HepG2 (cell line): Measurements from ENCODE around the gene SNX19. TPM values are rescaled to one million over a fixed set of nuclear protein-coding genes. Genes with fewer than 3 reads are reported as not detected.

Source experiments
- ATAC-seq: fragments of 200-7000 bp; cut with Tn5 transposase; 3 replicates; pipeline ENCODE4 v1.9.1; 2020; ENCODE audit warnings: mild to moderate bottlenecking, moderate library complexity
- BruUV-seq: library from RNA; stranded (reverse); fragments of 400-500 nt; replicated peaks from 2 replicates; lab custom pipeline; 2021; lab: Mats Ljungman, UMichigan
- CTCF ChIA-PET: fragments of 300-600 bp; formaldehyde crosslinking; extraction: SDS; loops from one replicate; lab custom pipeline; 2021; ENCODE audit warnings: low total read pairs, inconsistent platforms, low intra/inter-chr PET ratio; lab: Yijun Ruan, JAX
- POLR2A ChIA-PET: fragments of 350-600 bp; sonication (Branson Sonifier 250); formaldehyde crosslinking; loops from one replicate; lab custom pipeline; 2020; ENCODE audit warnings: antibody characterized with exemption, inconsistent platforms; lab: Yijun Ruan, JAX
- DNase-seq: peaks from one replicate; pipeline ENCODE4 v3.0.0-alpha.2; 2015; ENCODE audit warnings: low spot score
- FAIRE-seq: peaks from 3 replicates; lab custom pipeline; 2011; peaks lifted over from hg19 to GRCh38; lab: Jason Lieb, UNC
- H2AFZ ChIP-seq: one replicate; pipeline ENCODE4 v1.6.1; 2011; ENCODE audit warnings: low read length, inconsistent platforms
- H3K27ac ChIP-seq: fragments of 300-600 bp; 3 replicates; pipeline ENCODE4 v1.8.0; 2011; ENCODE audit warnings: mixed run types, mild to moderate bottlenecking, mixed read lengths, low read length, inconsistent platforms; ENCODE audit not compliant: insufficient read depth; ENCODE audit errors: extremely low read length
- H3K27me3 ChIP-seq, 2 experiments: fragments of 200-600 bp in 1 of 2; 2 replicates in 1 of 2; 3 replicates in 1 of 2; pipeline versions ENCODE4 v1.6.0 to v1.8.0; 2011; ENCODE audit warnings: low read length in 2 of 2, mild to moderate bottlenecking in 2 of 2, moderate library complexity in 2 of 2, inconsistent platforms in 1 of 2; ENCODE audit not compliant: insufficient read depth in 2 of 2, control insufficient read depth in 1 of 2
- H3K36me3 ChIP-seq, 2 experiments: fragments of 200-600 bp in 1 of 2; replicated peaks in 1 of 2; 2 replicates in 1 of 2; 3 replicates in 1 of 2; pipeline versions ENCODE4 v1.5.1 to v1.8.0; 2011; ENCODE audit warnings: low read length in 2 of 2, inconsistent platforms in 1 of 2; ENCODE audit not compliant: insufficient read depth in 2 of 2, control insufficient read depth in 1 of 2
- H3K4me1 ChIP-seq: 2 replicates; pipeline ENCODE4 v1.5.1; 2012; ENCODE audit warnings: low read length, inconsistent platforms; ENCODE audit not compliant: insufficient read depth
- H3K4me2 ChIP-seq: 2 replicates; pipeline ENCODE4 v1.6.0; 2011; ENCODE audit warnings: low read depth, low read length, inconsistent platforms
- H3K4me3 ChIP-seq, 3 experiments: fragments of 200-600 bp in 1 of 3; sonication (generic), shearing (Covaris generic) in 1 of 3; replicated peaks in 1 of 3; 2 replicates each; pipeline ENCODE4 v1.5.1; 2011 to 2016; ENCODE audit warnings: low read length in 3 of 3, inconsistent platforms in 2 of 3, low read depth in 2 of 3, mild to moderate bottlenecking in 2 of 3, control low read depth in 1 of 3, mixed read lengths in 1 of 3; ENCODE audit not compliant: insufficient read depth in 1 of 3
- H3K79me2 ChIP-seq: one replicate; pipeline ENCODE4 v1.6.1; 2011; ENCODE audit warnings: low read length, inconsistent platforms; ENCODE audit not compliant: insufficient read depth
- H3K9ac ChIP-seq: 2 replicates; pipeline ENCODE4 v1.6.0; 2011; ENCODE audit warnings: mild to moderate bottlenecking, low read depth, low read length, inconsistent platforms; ENCODE audit not compliant: insufficient read depth
- H3K9me3 ChIP-seq: 2 replicates; pipeline ENCODE4 v1.5.1; 2012; ENCODE audit warnings: mild to moderate bottlenecking, low read length
- H4K20me1 ChIP-seq: 2 replicates; pipeline ENCODE4 v1.6.0; 2011; ENCODE audit warnings: inconsistent platforms, mild to moderate bottlenecking, low read length, moderate library complexity; ENCODE audit not compliant: insufficient read depth
- BORCS8-MEF2B ChIP-seq: sonication (generic); formaldehyde crosslinking; IDR thresholded peaks from 2 replicates; pipeline ENCODE4 v1.8.0; 2022; ENCODE audit warnings: mild to moderate bottlenecking, missing genetic modification reagents
- CCDC6 ChIP-seq: sonication (generic); formaldehyde crosslinking; IDR thresholded peaks from 2 replicates; pipeline ENCODE4 v1.8.1; 2022; ENCODE audit warnings: mild to moderate bottlenecking, missing genetic modification reagents, moderate library complexity
- KDM1A ChIP-seq: IDR thresholded peaks from 2 replicates; pipeline ENCODE4 v1.6.1; 2016; ENCODE audit warnings: missing compliant biosample characterization
- MAZ ChIP-seq, 2 experiments: sonication (generic) in 1 of 2; formaldehyde crosslinking in 1 of 2; IDR thresholded peaks; 2 replicates each; pipeline versions ENCODE4 v1.5.0 to v1.6.1; 2012 to 2020; ENCODE audit warnings: low read depth in 2 of 2, mild to moderate bottlenecking in 2 of 2, borderline replicate concordance in 1 of 2, improper control_type of control experiment in 1 of 2, low read length in 1 of 2, missing genetic modification reagents in 1 of 2, moderate library complexity in 1 of 2
- MIER3 ChIP-seq: IDR thresholded peaks from 2 replicates; pipeline ENCODE4 v1.6.1; 2016; ENCODE audit warnings: missing compliant biosample characterization, borderline replicate concordance
- NFE2L2 ChIP-seq: fragments of 150-350 bp; IDR thresholded peaks from 2 replicates; pipeline ENCODE4 v1.6.1; 2014; ENCODE audit warnings: low read length
- RAD21 ChIP-seq: fragments of 450-650 bp; formaldehyde crosslinking; IDR thresholded peaks from 2 replicates; pipeline ENCODE4 v1.5.0; 2020; ENCODE audit warnings: mild to moderate bottlenecking
- SYNCRIP ChIP-seq: fragments of 200-400 bp; formaldehyde crosslinking; IDR thresholded peaks from 2 replicates; pipeline ENCODE4 v1.6.1; 2018; ENCODE audit warnings: mild to moderate bottlenecking, low read depth, low read length; ENCODE audit not compliant: insufficient read depth
- TBL1XR1 ChIP-seq: fragments of 150-350 bp; IDR thresholded peaks from 2 replicates; pipeline ENCODE4 v1.6.1; 2014; ENCODE audit warnings: borderline replicate concordance, low read length; ENCODE audit not compliant: partially characterized antibody
- ZKSCAN1 ChIP-seq: fragments of 150-350 bp; IDR thresholded peaks from 2 replicates; pipeline ENCODE4 v1.6.1; 2014; ENCODE audit warnings: low read length
- ZNF557 ChIP-seq: sonication (generic); formaldehyde crosslinking; IDR thresholded peaks from 2 replicates; pipeline ENCODE4 v1.4.0; 2020; ENCODE audit warnings: missing genetic modification reagents
- ZNF567 ChIP-seq: sonication (generic); formaldehyde crosslinking; IDR thresholded peaks from 2 replicates; pipeline ENCODE4 v1.8.1; 2023; ENCODE audit warnings: mild to moderate bottlenecking, missing genetic modification reagents, borderline replicate concordance
- ZNF619 ChIP-seq: sonication (generic); formaldehyde crosslinking; IDR thresholded peaks from 2 replicates; pipeline ENCODE4 v1.4.0; 2020; ENCODE audit warnings: mild to moderate bottlenecking, missing genetic modification reagents
- WGBS: methylation state at CpG from one replicate; pipeline ENCODE4 v1.1.6; 2017; ENCODE audit warnings: low lambda C conversion rate; 5-methylcytosine and 5-hydroxymethylcytosine counted together
- in situ Hi-C: cut with HindIII; loops from 2 replicates; pipeline ENCODE4 v1.10.0; 2017; ENCODE audit warnings: low pct_unique_long_range_greater_than_20kb; ENCODE audit not compliant: extremely low pct_ligation_motif_present
- intact Hi-C: fragments of 100-400 bp; cut with micrococcal nuclease; formaldehyde crosslinking; loops from one replicate; pipeline ENCODE4 v1.10.0; 2022; ENCODE audit not compliant: unreplicated experiment
- polyA plus RNA-seq, 8 experiments: library from polyadenylated mRNA; depleted of rRNA in 3 of 8; stranded (reverse) in 7 of 8; unstranded in 1 of 8; fragments of >200 nt; fragmentation: Illumina TruSeq in 4 of 8; extraction: Trizol in 4 of 8; gene quantifications; 2 replicates each; pipeline versions ENCODE4 v1.2.1 to v1.2.3, GENCODE V29; 2011 to 2016; ENCODE audit warnings: low read depth in 4 of 8, missing spikeins in 1 of 8, mixed read lengths in 1 of 8; ENCODE audit not compliant: insufficient read depth in 1 of 8
- total RNA-seq, 5 experiments: library from RNA; depleted of rRNA; stranded (reverse); fragments of >200 nt; fragmentation: Illumina TruSeq; extraction: Trizol; gene quantifications; 2 replicates each; pipeline ENCODE4 v1.2.3, GENCODE V29; 2016; ENCODE audit warnings: low read depth in 1 of 5
- TF ChIP-seq, protein P1 (sequence below): sonication (generic); formaldehyde crosslinking; IDR thresholded peaks from 2 replicates; pipeline ENCODE4 v1.4.0; 2020; ENCODE audit warnings: missing genetic modification reagents, borderline replicate concordance
- TF ChIP-seq, protein P2 (sequence below): sonication (generic); formaldehyde crosslinking; conservative IDR thresholded peaks from 2 replicates; pipeline ENCODE4 v1.8.0; 2022; ENCODE audit warnings: low read depth, missing genetic modification reagents
- TF ChIP-seq, protein P3 (sequence below): IDR thresholded peaks from 2 replicates; pipeline ENCODE4 v1.6.1; 2016; ENCODE audit warnings: missing compliant biosample characterization, missing genetic modification reagents, borderline replicate concordance
- TF ChIP-seq, protein P4 (sequence below): sonication (generic); formaldehyde crosslinking; IDR thresholded peaks from 2 replicates; pipeline ENCODE4 v1.9.0; 2022; ENCODE audit warnings: low read depth, missing genetic modification reagents

Gene SNX19
- total and polyA plus RNA-seq, 2 of the 13 experiments (the other 11 are each of a cell fraction or from before 2014, with no cell fraction given) = 0.13 to 0.27 TPM

DNA sequence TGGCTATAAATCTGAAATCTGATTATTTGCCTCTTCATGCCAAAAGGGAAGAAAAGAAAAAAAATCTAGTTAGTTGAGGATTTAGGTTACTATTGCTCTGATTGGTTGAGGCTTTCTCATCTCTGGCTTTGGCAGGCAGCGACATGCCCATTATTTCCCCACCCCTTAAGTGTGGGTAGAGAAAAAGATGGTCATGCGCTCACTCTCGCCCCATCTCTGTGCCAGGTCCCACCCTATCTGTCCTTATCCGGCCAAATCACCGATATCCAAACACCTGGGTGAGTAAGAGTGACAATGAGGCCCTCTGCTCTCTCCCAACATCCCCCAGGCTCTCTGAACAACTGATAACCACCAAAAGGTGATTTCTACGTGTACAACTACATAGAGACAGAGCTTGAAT lies 31.2 kb upstream of the SNX19 start:
- intact Hi-C loops = no loop called here
- Histone ChIP-seq H3K4me1 (no peaks in the 10 kb centered on the region), H3K4me2 (no peak overlapping the region), H3K27me3 (peaks cover 0 to 8% of the 10 kb centered on the region in 2 experiments; a peak in 2 of 5 replicates), H4K20me1 (no peaks in the 10 kb centered on the region), H3K9me3 (no peaks in the 10 kb centered on the region), H3K79me2 (no peaks in the 10 kb centered on the region), H3K27ac (no peak overlapping the region), H3K4me3 (no peak overlapping the region), H2AFZ (no peak overlapping the region), H3K9ac (no peak overlapping the region), H3K36me3 (no peaks in the 10 kb centered on the region)
- ChIA-PET POLR2A (no interaction called here), CTCF (no interaction called here)
- in situ Hi-C loops = no loop called here
- no peak for ATAC-seq
- no peak for FAIRE-seq
- no peak for DNase-seq
- BruUV-seq = no TSS peak
- WGBS = under 1% methylated on average over 6 of the region's 6 CpGs
- TF ChIP-seq MIER3 (no peak), KDM1A (CRISPR knock-in tag) (no peak), ZNF557 (CRISPR knock-in tag) (no peak), ZNF619 (no peak), CCDC6 (no peak), ZNF567 (no peak), TBL1XR1 (no peak), SYNCRIP (no peak), RAD21 (no peak), BORCS8-MEF2B (no peak), ZKSCAN1 (no peak), MAZ (IDR thresholded peaks at IDR 0.05; ENCODE audit: borderline replicate concordance, low read depth, low read length) (no peak), MAZ (CRISPR knock-in tag; IDR thresholded peaks at IDR 0.05; ENCODE audit: low read depth) (no peak), NFE2L2 (no peak)
- TF ChIP-seq, protein P1, sequence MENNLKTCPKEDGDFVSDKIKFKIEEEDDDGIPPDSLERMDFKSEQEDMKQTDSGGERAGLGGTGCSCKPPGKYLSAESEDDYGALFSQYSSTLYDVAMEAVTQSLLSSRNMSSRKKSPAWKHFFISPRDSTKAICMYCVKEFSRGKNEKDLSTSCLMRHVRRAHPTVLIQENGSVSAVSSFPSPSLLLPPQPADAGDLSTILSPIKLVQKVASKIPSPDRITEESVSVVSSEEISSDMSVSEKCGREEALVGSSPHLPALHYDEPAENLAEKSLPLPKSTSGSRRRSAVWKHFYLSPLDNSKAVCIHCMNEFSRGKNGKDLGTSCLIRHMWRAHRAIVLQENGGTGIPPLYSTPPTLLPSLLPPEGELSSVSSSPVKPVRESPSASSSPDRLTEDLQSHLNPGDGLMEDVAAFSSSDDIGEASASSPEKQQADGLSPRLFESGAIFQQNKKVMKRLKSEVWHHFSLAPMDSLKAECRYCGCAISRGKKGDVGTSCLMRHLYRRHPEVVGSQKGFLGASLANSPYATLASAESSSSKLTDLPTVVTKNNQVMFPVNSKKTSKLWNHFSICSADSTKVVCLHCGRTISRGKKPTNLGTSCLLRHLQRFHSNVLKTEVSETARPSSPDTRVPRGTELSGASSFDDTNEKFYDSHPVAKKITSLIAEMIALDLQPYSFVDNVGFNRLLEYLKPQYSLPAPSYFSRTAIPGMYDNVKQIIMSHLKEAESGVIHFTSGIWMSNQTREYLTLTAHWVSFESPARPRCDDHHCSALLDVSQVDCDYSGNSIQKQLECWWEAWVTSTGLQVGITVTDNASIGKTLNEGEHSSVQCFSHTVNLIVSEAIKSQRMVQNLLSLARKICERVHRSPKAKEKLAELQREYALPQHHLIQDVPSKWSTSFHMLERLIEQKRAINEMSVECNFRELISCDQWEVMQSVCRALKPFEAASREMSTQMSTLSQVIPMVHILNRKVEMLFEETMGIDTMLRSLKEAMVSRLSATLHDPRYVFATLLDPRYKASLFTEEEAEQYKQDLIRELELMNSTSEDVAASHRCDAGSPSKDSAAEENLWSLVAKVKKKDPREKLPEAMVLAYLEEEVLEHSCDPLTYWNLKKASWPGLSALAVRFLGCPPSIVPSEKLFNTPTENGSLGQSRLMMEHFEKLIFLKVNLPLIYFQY (CRISPR knock-in tag) = no peak
- TF ChIP-seq, protein P2, sequence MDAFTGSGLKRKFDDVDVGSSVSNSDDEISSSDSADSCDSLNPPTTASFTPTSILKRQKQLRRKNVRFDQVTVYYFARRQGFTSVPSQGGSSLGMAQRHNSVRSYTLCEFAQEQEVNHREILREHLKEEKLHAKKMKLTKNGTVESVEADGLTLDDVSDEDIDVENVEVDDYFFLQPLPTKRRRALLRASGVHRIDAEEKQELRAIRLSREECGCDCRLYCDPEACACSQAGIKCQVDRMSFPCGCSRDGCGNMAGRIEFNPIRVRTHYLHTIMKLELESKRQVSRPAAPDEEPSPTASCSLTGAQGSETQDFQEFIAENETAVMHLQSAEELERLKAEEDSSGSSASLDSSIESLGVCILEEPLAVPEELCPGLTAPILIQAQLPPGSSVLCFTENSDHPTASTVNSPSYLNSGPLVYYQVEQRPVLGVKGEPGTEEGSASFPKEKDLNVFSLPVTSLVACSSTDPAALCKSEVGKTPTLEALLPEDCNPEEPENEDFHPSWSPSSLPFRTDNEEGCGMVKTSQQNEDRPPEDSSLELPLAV (CRISPR knock-in tag) = no peak
- TF ChIP-seq, protein P3, sequence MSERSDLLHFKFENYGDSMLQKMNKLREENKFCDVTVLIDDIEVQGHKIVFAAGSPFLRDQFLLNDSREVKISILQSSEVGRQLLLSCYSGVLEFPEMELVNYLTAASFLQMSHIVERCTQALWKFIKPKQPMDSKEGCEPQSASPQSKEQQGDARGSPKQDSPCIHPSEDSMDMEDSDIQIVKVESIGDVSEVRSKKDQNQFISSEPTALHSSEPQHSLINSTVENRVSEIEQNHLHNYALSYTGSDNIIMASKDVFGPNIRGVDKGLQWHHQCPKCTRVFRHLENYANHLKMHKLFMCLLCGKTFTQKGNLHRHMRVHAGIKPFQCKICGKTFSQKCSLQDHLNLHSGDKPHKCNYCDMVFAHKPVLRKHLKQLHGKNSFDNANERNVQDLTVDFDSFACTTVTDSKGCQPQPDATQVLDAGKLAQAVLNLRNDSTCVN (CRISPR knock-in tag) = no peak
- TF ChIP-seq, protein P4, sequence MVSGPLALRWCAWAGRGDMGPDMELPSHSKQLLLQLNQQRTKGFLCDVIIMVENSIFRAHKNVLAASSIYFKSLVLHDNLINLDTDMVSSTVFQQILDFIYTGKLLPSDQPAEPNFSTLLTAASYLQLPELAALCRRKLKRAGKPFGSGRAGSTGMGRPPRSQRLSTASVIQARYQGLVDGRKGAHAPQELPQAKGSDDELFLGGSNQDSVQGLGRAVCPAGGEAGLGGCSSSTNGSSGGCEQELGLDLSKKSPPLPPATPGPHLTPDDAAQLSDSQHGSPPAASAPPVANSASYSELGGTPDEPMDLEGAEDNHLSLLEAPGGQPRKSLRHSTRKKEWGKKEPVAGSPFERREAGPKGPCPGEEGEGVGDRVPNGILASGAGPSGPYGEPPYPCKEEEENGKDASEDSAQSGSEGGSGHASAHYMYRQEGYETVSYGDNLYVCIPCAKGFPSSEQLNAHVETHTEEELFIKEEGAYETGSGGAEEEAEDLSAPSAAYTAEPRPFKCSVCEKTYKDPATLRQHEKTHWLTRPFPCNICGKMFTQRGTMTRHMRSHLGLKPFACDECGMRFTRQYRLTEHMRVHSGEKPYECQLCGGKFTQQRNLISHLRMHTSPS (CRISPR knock-in tag) = no peak
